Activated naive CD8-positive, alpha-beta T cell (primary cell): ENCODE results near the gene DTNB.

Source experiments
- H3K27ac Mint-ChIP-seq: one replicate; pipeline ENCODE4 v1.8.0; 2021; ENCODE audit warnings: mixed read lengths
- H3K27me3 Mint-ChIP-seq: one replicate; pipeline ENCODE4 v1.8.0; 2021; ENCODE audit warnings: mixed read lengths
- H3K36me3 Mint-ChIP-seq: one replicate; pipeline ENCODE4 v1.8.0; 2021; ENCODE audit warnings: mixed read lengths
- H3K4me1 Mint-ChIP-seq: one replicate; pipeline ENCODE4 v1.8.0; 2021; ENCODE audit warnings: low read depth, mixed read lengths
- H3K4me3 Mint-ChIP-seq: one replicate; pipeline ENCODE4 v1.8.0; 2021; ENCODE audit warnings: mild to moderate bottlenecking, mixed read lengths
- H3K9me3 Mint-ChIP-seq: one replicate; pipeline ENCODE4 v1.8.0; 2021; ENCODE audit warnings: low read depth, mixed read lengths

The DTNB gene

DNA sequence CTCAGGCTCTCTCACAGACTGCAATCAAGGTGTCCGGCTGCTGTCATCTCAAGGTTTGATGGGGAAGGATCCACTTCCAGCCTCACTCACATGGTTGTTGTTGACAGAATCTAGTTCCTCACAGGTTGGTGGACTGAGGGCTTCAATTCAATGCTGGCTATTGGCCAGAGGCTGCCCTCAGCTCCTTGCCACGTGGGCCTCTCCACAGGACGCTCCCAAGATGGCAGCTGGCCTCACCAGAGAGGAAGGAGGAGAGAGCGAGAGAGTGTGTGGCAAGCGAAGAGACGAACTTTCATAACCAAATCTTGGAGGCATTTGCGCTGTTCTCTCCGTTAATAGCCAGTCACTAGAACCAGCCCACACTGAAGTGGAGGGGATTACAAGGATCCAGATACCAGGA, 318.1 kb downstream of the DTNB start:
- H3K4me1 Mint-ChIP-seq: peaks cover 7% of the 10 kb centered on the region
- no peaks in the 10 kb centered on the region for H3K27me3 Mint-ChIP-seq
- no peaks in the 10 kb centered on the region for H3K9me3 Mint-ChIP-seq
- H3K27ac Mint-ChIP-seq: no peak overlapping the region
- H3K4me3 Mint-ChIP-seq: no peak overlapping the region
- no peaks in the 10 kb centered on the region for H3K36me3 Mint-ChIP-seq

DNA sequence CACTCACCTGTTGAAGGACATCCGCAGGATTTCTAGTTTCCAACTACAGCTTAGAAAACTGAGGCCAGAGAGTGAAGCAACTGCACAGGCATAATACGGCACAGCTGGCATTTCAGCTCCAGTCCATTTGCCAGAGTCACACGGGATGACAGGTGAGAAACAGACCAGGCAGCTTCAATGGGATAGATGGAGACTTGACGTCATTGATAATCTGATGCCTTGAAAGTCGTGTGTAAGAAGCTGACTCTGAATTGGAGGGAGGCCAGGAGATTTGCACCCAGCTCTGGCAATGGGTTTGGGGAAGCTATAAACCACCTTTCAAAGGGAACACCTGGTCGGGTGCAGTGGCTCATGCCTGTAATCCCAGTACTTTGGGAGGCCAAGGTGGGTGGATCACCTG, 319.3 kb downstream of the DTNB start:
- no peaks in the 10 kb centered on the region for H3K36me3 Mint-ChIP-seq
- peaks cover 14% of the 10 kb centered on the region for H3K4me1 Mint-ChIP-seq
- no peak overlapping the region for H3K27ac Mint-ChIP-seq
- H3K4me3 Mint-ChIP-seq: no peak overlapping the region
- no peaks in the 10 kb centered on the region for H3K9me3 Mint-ChIP-seq
- no peaks in the 10 kb centered on the region for H3K27me3 Mint-ChIP-seq

DNA sequence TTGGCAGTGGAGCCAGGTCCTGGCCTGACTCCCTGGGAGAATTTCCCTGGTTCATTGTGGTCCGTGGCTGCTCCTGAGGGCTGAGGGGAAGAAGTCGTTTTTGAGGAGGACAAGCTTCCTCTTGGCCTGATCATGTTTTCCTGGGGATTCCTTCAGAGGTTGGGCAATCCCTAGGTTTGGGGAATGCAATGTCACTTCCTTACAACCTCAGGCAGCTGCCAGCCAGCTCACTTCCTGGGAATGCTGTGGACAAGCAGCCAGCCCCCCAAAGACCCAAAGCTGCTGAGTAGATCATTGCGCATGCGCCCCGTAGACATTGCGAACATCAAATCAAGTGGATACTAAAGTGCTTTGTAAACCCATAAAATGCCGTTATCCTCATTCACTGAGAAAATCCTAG, 324.0 kb downstream of the DTNB start:
- no peaks in the 10 kb centered on the region for H3K27me3 Mint-ChIP-seq
- no peak overlapping the region for H3K4me3 Mint-ChIP-seq
- peaks cover 37% of the 10 kb centered on the region for H3K4me1 Mint-ChIP-seq
- no peak overlapping the region for H3K27ac Mint-ChIP-seq
- no peaks in the 10 kb centered on the region for H3K9me3 Mint-ChIP-seq
- H3K36me3 Mint-ChIP-seq: peaks cover 2% of the 10 kb centered on the region

DNA sequence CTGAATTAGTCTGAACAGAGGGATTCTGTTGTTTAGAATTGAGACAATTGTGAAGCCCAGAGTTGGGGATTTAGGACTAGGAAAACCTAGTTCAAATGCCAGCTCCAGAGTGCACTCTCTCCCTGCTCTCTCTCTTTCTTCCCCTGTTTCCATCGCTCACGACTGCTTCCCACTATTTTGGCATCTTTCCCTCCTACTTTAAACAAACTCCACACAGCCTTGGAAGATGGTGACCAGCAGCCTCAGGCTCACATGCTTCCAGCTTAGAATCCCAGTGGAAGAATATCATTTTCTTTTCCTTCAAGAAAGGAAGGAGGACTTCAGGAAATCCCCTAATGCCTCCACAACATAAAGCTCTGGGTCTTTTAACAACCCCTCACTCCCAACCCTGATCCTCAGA, 325.5 kb downstream of the DTNB start:
- Mint-ChIP-seq H3K9me3 (no peaks in the 10 kb centered on the region), H3K4me3 (peak overlapping the region; percentile 15), H3K27me3 (no peaks in the 10 kb centered on the region), H3K4me1 (peaks cover 40% of the 10 kb centered on the region), H3K36me3 (peaks cover 2% of the 10 kb centered on the region), H3K27ac (peak overlapping the region; percentile 95)

DNA sequence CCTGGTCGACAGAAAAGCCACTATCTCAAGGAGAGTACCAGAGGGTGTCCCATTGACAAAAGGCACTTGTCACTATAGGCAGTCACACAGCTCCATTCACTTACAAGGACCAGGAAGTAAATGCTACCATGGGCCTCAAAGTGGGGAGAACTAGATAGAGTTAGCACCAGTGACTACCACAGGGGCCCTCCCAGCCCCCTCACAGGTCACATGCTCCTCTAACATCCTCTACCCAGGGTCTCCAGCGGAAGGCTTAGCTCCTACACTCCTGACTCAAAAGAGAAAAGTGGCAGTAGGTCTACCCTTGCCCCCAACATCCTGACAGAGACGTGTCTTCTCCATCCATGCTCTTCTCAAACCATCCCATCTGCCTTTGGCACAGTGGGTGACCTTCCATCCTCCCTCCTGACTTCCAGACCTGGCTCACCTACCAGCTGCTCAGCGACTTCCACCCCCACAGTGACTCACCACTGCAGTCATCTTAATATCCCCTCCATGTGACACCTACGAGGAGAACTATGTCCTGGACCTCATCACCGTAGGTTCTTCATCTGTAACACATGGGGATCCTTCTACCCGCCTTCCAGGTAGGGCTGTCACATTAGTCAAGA, 326.1 kb downstream of the DTNB start:
- Mint-ChIP-seq H3K36me3 (peaks cover 2% of the 10 kb centered on the region), H3K27ac (peak overlapping the region; percentile 95), H3K4me3 (peak overlapping the region; percentile 81), H3K27me3 (no peaks in the 10 kb centered on the region), H3K9me3 (no peaks in the 10 kb centered on the region), H3K4me1 (peaks cover 38% of the 10 kb centered on the region)

DNA sequence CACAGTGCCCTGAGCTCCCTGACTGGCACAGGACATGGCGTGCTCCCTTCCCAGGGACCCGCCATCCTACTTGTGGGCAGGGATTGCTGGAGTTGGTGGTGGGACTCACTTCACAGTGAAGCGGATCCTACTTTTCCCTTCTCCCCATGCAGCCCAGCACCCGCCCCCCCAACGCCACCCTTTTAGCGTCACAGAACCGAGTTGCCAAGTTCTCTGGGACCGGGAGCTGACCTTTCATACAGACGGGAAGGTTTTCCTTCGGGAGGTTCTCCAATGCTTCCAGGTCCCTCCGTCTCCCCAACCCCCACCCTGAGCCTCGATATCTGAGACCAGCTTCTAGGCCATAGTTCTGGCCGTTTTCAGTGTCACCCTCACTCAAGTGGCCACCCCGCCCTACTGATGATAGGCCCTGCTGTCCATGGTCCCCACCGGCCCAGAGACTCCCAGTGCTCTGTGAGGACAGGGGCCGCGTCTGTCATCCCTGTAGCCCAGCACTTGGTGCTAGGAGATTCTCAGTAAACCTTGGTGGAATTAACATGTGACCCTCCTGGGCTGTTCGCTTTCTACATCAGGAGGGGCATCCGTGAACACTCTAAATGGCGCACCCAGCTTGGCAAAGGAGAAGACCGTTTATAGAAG, 330.1 kb downstream of the DTNB start:
- Mint-ChIP-seq H3K4me3 (peak overlapping the region; percentile 74), H3K27ac (peak overlapping the region; percentile 50), H3K4me1 (peaks cover 39% of the 10 kb centered on the region), H3K27me3 (no peaks in the 10 kb centered on the region), H3K9me3 (no peaks in the 10 kb centered on the region), H3K36me3 (peaks cover 2% of the 10 kb centered on the region)

DNA sequence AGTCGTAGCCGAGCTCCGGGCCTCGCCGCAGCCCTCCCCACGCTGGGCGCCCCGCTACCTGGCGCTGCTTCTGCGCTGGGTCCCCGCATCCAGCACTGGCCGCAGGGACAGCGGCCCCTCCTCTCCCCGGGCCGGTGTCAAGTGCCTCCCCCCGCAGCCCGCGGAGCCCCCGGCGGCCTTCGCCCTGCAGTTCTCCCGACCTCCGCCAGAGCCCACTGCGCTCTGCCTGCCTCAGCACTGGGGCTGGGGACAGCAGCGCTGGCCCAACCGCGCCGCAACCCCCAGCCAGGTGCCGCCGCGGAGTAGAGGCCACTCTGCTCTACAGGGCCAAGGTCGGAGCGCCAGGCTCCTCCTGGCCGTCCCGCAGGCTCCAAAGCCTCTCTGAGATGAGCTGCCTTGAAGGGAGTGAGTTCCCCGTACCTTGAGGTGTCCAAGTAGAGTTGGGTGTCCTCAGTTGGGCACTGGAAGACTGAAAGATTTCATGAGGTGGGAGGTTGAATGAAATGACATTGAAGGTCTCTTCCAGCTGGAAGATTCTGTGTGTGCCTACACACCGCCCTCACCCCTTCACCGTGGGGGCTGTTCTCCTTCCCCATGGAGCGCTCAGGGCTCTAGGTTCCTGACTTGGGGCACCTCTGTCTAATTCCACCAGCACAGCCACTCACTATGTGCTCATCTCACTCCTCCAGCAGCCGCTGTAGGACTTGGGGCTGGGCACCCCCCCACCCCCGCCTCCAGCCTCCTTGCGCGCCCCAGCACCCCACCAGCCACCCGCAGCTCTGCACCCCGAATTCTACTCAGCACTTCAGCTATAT, 330.8 kb downstream of the DTNB start:
- peak overlapping the region; percentile 79 for H3K4me3 Mint-ChIP-seq
- H3K27ac Mint-ChIP-seq: peak overlapping the region; percentile 72
- H3K27me3 Mint-ChIP-seq: no peaks in the 10 kb centered on the region
- peaks cover 2% of the 10 kb centered on the region for H3K36me3 Mint-ChIP-seq
- H3K4me1 Mint-ChIP-seq: peaks cover 39% of the 10 kb centered on the region
- H3K9me3 Mint-ChIP-seq: no peaks in the 10 kb centered on the region

DNA sequence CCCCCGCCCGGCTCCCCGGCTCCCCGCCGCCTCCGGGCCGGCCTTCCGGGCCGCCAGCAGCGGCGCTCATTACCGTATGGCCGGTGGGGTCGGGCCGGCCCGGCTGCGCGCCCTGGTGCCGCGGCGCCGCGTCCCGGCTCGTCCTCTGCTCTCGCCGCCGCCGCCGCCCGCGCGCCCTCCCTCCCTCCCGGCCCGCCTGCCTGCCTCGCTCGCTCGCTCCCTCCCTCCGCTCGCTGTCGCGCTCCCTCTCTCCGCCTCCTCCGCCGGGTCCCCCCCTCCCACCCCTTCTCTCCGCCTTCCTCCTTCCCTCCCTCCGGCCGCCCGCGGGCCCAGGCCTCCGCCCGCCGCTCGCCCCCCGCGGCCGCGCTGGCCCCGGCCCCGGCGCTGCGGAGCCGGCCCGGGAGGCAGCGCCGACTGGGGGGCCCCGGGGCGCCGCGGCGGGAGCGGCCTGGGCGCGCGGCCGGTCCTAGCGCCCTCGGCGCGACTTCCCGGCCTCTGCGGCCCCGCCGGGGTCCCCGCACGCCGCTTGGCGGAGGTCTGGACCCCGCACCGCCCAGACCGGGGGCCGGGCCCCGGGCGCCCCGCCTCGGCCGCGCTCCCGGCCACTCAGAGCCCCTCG, 331.5 kb downstream of the DTNB start, which contains the start of gene DNMT3A:
Gene DNMT3A (minus strand): TSS at position 173 of the 619 bp plus-strand sequence. CDS start 27,941 bp downstream, outside the sequence.
- Mint-ChIP-seq H3K9me3 (no peaks in the 10 kb centered on the region), H3K4me1 (peaks cover 39% of the 10 kb centered on the region), H3K36me3 (no peaks in the 10 kb centered on the region), H3K27me3 (no peaks in the 10 kb centered on the region), H3K27ac (peak within 1 kb of the TSS; percentile 72), H3K4me3 (peak within 1 kb of the TSS; percentile 79)

DNA sequence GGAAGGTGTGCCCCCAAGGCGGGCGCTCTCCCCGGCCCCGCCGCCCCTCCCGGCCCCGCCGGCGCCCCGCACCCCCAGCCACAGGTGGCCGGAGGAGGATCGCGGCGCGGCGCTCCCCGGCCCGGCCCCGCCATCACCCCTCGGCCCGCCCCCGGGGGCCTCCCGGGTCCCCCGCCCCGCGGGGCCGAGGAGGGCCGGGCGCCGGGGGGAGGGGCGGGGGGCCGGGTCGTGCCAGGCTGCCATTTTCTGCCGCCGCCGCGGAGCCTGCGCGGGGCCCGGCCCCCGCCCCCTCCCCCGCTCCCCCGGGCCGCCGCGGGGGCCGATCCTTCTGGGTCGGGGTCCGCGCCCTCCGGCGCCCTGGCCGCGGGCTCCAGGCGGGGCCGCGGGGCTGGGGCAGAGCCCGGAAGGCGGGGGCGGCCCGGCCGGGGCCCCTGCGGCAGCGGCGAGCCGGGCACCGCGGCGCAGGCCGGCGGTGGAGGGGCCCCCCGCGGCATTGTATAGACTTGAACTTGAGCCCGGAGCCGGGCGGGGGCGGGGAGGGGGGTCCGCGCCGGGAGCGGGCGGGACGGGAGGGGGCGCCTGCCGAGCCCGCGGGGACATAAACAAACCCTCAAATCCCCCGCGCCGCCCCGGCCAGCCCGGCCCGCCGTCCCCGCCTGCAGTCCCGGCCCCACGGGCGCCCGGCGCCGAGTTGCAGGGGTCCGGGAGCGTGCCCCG, 332.2 kb downstream of the DTNB start:
- H3K4me3 Mint-ChIP-seq: no peak overlapping the region

DNA sequence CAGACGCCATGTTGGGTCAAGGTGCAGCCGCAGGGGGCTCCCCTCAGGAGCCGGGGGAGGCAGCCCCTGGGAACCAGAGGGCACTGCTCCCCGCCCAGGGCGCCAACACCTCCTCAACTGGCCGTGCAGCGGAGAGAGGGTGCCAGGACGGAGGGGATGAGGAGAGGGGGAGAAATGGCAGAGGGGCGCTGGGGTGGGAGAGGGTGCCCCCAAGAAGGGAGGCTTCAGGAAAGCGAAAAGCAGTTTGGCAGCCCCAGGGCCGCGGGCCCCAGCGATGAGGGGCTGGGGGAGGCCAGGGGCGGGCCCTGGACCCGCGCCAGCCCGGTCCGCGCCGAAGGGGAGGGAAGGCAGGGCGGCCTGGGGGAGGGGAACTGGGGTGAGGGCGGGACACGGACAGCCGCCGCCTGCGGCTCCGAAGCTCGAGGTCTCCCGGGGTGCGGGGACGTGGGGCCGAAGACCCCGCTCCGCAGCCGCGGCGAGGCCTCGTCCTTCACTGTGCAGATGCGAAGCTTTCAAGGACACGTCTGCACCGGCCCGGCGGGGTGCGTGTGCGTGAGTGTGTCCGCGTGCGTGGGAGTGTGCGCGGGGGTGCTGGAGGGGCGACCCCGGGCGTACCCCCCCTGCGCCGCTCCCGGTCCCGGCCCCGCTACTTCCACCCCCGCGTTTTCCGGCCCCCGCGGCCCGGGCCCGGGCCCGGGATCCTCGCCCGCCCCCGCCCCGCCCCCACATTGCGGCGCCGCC, 333.0 kb downstream of the DTNB start:
- Mint-ChIP-seq H3K27ac (no peak overlapping the region), H3K4me3 (peak overlapping the region; percentile 58), H3K36me3 (no peaks in the 10 kb centered on the region), H3K27me3 (no peaks in the 10 kb centered on the region), H3K4me1 (peaks cover 46% of the 10 kb centered on the region), H3K9me3 (no peaks in the 10 kb centered on the region)

More for the DNA sequence above, 332.2 kb downstream of the DTNB start:
- no peaks in the 10 kb centered on the region for H3K9me3 Mint-ChIP-seq
- no peaks in the 10 kb centered on the region for H3K27me3 Mint-ChIP-seq
- no peaks in the 10 kb centered on the region for H3K36me3 Mint-ChIP-seq
- no peak overlapping the region for H3K27ac Mint-ChIP-seq
- peaks cover 45% of the 10 kb centered on the region for H3K4me1 Mint-ChIP-seq

DNA sequence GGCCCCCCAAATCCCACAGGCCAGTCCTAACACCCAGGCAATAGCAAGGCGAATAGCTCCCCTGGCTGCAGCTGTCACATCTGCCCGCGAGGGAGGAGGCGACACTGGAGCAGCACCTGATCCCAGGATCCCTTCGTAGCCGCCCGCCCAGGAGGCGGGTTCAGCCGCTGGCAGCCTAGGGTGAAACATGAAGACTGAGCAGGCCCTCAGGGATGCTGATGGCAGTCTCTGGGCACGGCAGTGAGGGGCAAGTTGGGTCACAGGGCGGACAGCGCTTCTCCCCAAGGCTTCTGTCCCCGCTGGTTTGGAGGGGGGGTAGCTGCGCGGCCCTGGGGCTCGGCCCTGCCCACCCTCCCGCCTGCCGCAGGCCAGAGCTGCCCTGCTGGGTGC, 333.6 kb downstream of the DTNB start:
- Mint-ChIP-seq H3K9me3 (no peaks in the 10 kb centered on the region), H3K27ac (peak overlapping the region; percentile 87), H3K36me3 (no peaks in the 10 kb centered on the region), H3K27me3 (no peaks in the 10 kb centered on the region), H3K4me1 (peaks cover 49% of the 10 kb centered on the region), H3K4me3 (peak overlapping the region; percentile 66)

DNA sequence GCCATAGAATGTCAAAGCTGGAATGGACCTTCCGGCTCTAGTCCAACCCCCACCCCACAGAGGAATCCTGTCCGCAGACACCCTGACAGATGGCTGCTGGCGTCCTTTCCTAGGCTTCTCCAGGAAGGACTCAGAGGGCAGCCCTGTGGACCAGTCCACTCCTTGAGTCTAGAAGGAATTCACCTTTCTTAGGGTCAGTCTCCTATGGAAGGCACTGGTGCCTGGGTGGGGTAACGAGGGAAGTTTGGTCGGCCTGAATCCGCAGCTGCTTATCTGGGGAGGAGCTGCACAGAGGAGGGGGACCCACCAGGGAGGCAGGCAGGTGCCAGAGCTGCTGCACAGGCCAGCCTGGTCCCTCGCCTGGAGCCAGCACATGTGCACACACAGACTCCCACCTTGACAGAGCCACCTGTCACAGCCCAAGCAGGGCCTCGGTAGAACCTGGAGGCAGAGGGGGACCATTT, 334.1 kb downstream of the DTNB start:
- no peaks in the 10 kb centered on the region for H3K27me3 Mint-ChIP-seq
- no peaks in the 10 kb centered on the region for H3K36me3 Mint-ChIP-seq
- H3K9me3 Mint-ChIP-seq: no peaks in the 10 kb centered on the region
- H3K4me1 Mint-ChIP-seq: peaks cover 55% of the 10 kb centered on the region
- H3K27ac Mint-ChIP-seq: peak overlapping the region; percentile 87
- peak overlapping the region; percentile 66 for H3K4me3 Mint-ChIP-seq

DNA sequence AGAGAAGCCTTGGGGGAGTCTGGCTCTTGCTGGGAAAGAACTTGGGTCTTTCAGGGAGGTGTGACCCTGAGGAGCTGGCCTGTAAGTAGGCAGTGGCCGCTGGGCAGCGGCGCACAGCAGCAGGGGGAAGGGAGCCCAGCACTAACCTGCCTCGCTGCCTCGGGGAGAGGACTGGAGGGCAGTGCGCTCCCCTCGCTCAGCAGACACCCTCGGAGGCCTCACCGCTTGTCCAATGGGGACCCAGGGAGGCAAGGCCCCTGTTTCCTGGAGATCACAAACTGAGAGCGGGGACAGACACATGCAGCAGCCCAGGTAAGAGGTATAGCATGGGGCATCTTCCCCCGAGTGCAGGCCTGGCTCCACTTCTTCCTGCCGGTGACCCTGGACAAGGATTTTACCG, 335.0 kb downstream of the DTNB start:
- peak overlapping the region; percentile 66 for H3K4me3 Mint-ChIP-seq
- H3K27ac Mint-ChIP-seq: peak overlapping the region; percentile 91

DNA sequence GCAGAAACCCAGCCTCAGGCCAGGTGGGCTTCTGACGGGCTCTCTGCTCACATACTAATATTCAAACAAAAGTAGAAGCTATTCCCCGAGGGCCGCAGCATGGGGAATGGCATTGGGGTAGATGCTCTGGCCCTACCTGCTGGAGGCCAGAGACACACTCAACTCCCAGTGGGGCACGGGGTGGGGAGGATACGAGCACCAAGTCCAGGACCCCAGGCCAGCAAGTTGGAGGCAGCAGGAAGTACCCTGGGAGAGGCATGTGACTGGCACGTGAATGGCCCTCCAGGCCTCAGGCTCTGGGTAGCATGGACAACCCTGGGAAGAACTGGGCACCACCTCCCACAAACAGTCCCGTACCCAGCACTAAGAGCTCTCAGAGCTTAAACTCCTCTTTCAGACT, 335.5 kb downstream of the DTNB start:
- peak overlapping the region; percentile 91 for H3K27ac Mint-ChIP-seq
- no peaks in the 10 kb centered on the region for H3K36me3 Mint-ChIP-seq
- H3K4me1 Mint-ChIP-seq: peaks cover 61% of the 10 kb centered on the region
- no peaks in the 10 kb centered on the region for H3K9me3 Mint-ChIP-seq
- no peaks in the 10 kb centered on the region for H3K27me3 Mint-ChIP-seq
- H3K4me3 Mint-ChIP-seq: peak overlapping the region; percentile 41

More for the DNA sequence above, 335.0 kb downstream of the DTNB start:
- Mint-ChIP-seq H3K27me3 (no peaks in the 10 kb centered on the region), H3K4me1 (peaks cover 59% of the 10 kb centered on the region), H3K36me3 (no peaks in the 10 kb centered on the region), H3K9me3 (no peaks in the 10 kb centered on the region)
